A673 (cell line): ENCODE results near the gene MKRN2. TPM values are rescaled to one million over a fixed set of nuclear protein-coding genes. Genes with fewer than 3 reads are reported as not detected.

ENCODE experiments used
- BruUV-seq: library from RNA; stranded (reverse); fragments of 400-500 nt; replicated peaks from 2 replicates; lab custom pipeline; 2021; lab: Mats Ljungman, UMichigan
- CTCF ChIA-PET: fragments of 300-600 bp; sonication (Branson Sonifier 250); formaldehyde crosslinking; loops from one replicate; lab custom pipeline; 2022; ENCODE audit warnings: antibody characterized with exemption; lab: Charles Lee
- POLR2A ChIA-PET: fragments of 300-600 bp; sonication (Branson Sonifier 250); formaldehyde crosslinking; loops from one replicate; lab custom pipeline; 2022; ENCODE audit warnings: antibody characterized with exemption; ENCODE audit not compliant: low non-redundant PET; lab: Charles Lee
- DNase-seq: peaks from one replicate; pipeline ENCODE4 v3.0.0-alpha.2; 2015; ENCODE audit warnings: low spot score
- H3K27ac ChIP-seq: fragments of 200-600 bp; sonication (generic); 2 replicates; pipeline ENCODE4 v1.5.1; 2016; ENCODE audit warnings: mixed run types, low read depth, mild to moderate bottlenecking, mixed read lengths, antibody characterized with exemption, low read length; ENCODE audit not compliant: poor library complexity, severe bottlenecking
- H3K27me3 ChIP-seq: fragments of 200-600 bp; sonication (generic); replicated peaks from 2 replicates; pipeline ENCODE4 v1.6.1; 2017; ENCODE audit warnings: mixed run types, low read depth, mild to moderate bottlenecking, mixed read lengths, antibody characterized with exemption, low read length; ENCODE audit not compliant: insufficient read depth, poor library complexity
- H3K36me3 ChIP-seq: fragments of 200-600 bp; sonication (generic); 2 replicates; pipeline ENCODE4 v1.6.1; 2016; ENCODE audit warnings: mixed run types, mild to moderate bottlenecking, mixed read lengths, antibody characterized with exemption, low read length; ENCODE audit not compliant: insufficient read depth, poor library complexity, severe bottlenecking
- H3K4me1 ChIP-seq: fragments of 200-600 bp; sonication (generic); 2 replicates; pipeline ENCODE4 v1.6.1; 2017; ENCODE audit warnings: mixed run types, mild to moderate bottlenecking, mixed read lengths, antibody characterized with exemption, low read length; ENCODE audit not compliant: insufficient read depth, poor library complexity, severe bottlenecking
- H3K4me3 ChIP-seq: fragments of 200-600 bp; sonication (generic); 2 replicates; pipeline ENCODE4 v1.5.1; 2016; ENCODE audit warnings: low read depth, mixed run types, mild to moderate bottlenecking, mixed read lengths, low read length; ENCODE audit not compliant: poor library complexity, severe bottlenecking
- H3K9me3 ChIP-seq: fragments of 200-600 bp; sonication (generic); 2 replicates; pipeline ENCODE4 v1.6.1; 2016; ENCODE audit warnings: mixed run types, low read depth, mild to moderate bottlenecking, mixed read lengths, antibody characterized with exemption, low read length; ENCODE audit not compliant: poor library complexity, severe bottlenecking
- EZH2 ChIP-seq: fragments of 200-600 bp; sonication (generic); IDR thresholded peaks from 2 replicates; pipeline ENCODE4 v1.6.1; 2017; ENCODE audit warnings: borderline replicate concordance, low read depth, mild to moderate bottlenecking, mixed read lengths, antibody characterized with exemption, low read length; ENCODE audit not compliant: poor library complexity, severe bottlenecking
- intact Hi-C: fragments of 100-400 bp; cut with micrococcal nuclease; formaldehyde crosslinking; loops from one replicate; pipeline ENCODE4 v1.10.0; 2022; ENCODE audit not compliant: unreplicated experiment
- total RNA-seq: library from RNA; stranded (reverse); gene quantifications from 2 replicates; pipeline ENCODE4 v1.2.3, GENCODE V29; 2021
- TF ChIP-seq, protein P1 (sequence below): fragments of 300-800, 200-600 bp; sonication (generic); conservative IDR thresholded peaks from 2 replicates; pipeline ENCODE4 v1.5.1; 2017; ENCODE audit warnings: low read depth, mild to moderate bottlenecking, antibody characterized with exemption, low read length, moderate library complexity, mixed read lengths

MKRN2 gene
- total RNA-seq, 1 experiment from 2014 or later, result 47.3 TPM

DNA sequence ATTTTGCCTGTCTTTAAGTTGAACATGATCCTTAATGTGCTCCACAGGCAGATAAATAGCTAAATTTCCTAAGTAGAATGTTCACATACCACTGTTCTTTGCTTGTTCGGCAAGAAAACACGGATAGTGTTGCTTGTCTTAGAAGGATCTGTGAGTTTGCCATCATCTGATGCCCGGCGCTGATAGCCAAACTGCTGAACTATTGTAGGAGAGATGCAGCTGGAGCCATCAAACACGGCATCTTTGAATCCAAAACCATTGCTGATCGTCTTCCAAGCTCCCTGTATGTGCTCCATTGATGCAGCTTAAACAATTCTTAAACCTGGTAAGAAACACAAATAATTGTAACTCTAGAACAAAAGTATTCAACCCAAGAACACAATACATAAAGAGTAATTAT, 61.5 kb downstream of the MKRN2 start:
- CTCF ChIA-PET, result no interaction called here
- no peak for TF ChIP-seq EZH2
- TF ChIP-seq, protein P1, sequence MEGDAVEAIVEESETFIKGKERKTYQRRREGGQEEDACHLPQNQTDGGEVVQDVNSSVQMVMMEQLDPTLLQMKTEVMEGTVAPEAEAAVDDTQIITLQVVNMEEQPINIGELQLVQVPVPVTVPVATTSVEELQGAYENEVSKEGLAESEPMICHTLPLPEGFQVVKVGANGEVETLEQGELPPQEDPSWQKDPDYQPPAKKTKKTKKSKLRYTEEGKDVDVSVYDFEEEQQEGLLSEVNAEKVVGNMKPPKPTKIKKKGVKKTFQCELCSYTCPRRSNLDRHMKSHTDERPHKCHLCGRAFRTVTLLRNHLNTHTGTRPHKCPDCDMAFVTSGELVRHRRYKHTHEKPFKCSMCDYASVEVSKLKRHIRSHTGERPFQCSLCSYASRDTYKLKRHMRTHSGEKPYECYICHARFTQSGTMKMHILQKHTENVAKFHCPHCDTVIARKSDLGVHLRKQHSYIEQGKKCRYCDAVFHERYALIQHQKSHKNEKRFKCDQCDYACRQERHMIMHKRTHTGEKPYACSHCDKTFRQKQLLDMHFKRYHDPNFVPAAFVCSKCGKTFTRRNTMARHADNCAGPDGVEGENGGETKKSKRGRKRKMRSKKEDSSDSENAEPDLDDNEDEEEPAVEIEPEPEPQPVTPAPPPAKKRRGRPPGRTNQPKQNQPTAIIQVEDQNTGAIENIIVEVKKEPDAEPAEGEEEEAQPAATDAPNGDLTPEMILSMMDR, result no peak

DNA sequence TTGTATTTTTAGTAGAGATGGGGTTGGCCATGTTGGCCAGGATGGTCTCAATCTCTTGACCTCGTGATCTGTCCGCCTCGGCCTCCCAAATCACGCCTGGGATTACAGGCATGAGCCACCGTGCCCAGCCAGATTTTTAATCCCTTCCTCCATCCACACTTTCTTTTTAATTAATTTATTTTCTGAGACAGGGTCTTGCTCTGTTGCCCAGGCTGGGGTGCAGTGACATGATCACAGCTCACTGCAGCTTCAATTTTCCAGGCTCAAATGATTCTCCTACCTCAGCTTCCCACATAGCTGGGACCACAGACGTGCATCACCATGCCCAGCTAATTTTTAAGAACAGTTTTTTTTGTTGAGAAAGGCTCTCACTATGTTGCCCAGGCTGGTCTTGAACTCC, 63.4 kb downstream of the MKRN2 start:
- H3K9me3 ChIP-seq, result no peaks in the 10 kb centered on the region
- ChIA-PET CTCF (no interaction called here), POLR2A (no interaction called here)
- BruUV-seq, result no TSS peak
- intact Hi-C loops, result no loop called here
- TF ChIP-seq, protein P1, result no peak
- TF ChIP-seq EZH2, result no peak
- DNase-seq, result no peak
- no peak overlapping the region for H3K4me3 ChIP-seq
- H3K36me3 ChIP-seq, result peaks cover 27% of the 10 kb centered on the region
- no peak overlapping the region for H3K27ac ChIP-seq
- H3K4me1 ChIP-seq, result peaks cover 3% of the 10 kb centered on the region
- H3K27me3 ChIP-seq, result no peaks in the 10 kb centered on the region

More for the DNA sequence above, 61.5 kb downstream of the MKRN2 start:
- DNase-seq, result no peak
- H3K9me3 ChIP-seq, result no peaks in the 10 kb centered on the region
- intact Hi-C loops, result no loop called here
- H3K36me3 ChIP-seq, result peaks cover 33% of the 10 kb centered on the region
- H3K27me3 ChIP-seq, result no peaks in the 10 kb centered on the region
- POLR2A ChIA-PET, result no interaction called here
- no TSS peak for BruUV-seq
- H3K27ac ChIP-seq, result no peak overlapping the region
- peaks cover 3% of the 10 kb centered on the region for H3K4me1 ChIP-seq
- H3K4me3 ChIP-seq, result no peak overlapping the region

DNA sequence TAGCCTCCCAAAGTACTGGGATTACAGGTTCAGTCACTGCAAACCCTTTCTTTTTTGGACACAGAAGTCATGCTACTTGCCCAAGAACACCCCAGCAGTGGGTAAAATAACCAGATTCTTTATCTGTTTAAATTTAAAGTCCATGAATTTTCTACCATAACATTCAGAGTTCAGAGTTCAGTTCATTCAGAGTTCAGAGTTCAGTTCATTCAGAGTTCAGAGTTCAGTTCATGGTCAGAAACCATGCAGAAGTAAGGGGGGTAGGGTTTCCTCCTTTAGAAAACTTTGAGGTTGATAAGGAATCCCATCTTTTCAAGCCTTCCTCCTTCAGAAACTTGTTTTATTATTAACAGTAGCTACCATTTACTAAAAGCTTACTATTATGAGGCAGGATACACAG, 63.8 kb downstream of the MKRN2 start:
- no peak overlapping the region for H3K27ac ChIP-seq
- no peak overlapping the region for H3K4me3 ChIP-seq
- H3K9me3 ChIP-seq, result no peaks in the 10 kb centered on the region
- peaks cover 3% of the 10 kb centered on the region for H3K4me1 ChIP-seq
- TF ChIP-seq, protein P1, result no peak
- H3K36me3 ChIP-seq, result peaks cover 25% of the 10 kb centered on the region
- ChIA-PET CTCF (no interaction called here), POLR2A (interaction anchor here (0.6 kb wide), 1 partner anchor 210 kb away, joined by 4 read pairs; no protein-coding TSS in a partner anchor)
- DNase-seq, result no peak
- intact Hi-C loops, result no loop called here
- H3K27me3 ChIP-seq, result no peaks in the 10 kb centered on the region
- no TSS peak for BruUV-seq
